HepG2 (cell line): Measurements from ENCODE around the gene LRRIQ4. TPM values are rescaled to one million over a fixed set of nuclear protein-coding genes. Genes with fewer than 3 reads are reported as not detected.
A peak's percentile ranks its signal among the peaks of the same experiment; 100 is the strongest.

Experiments
- FOXP1 ChIP-seq, 2 experiments: fragments of 450-650 bp in 1 of 2; IDR thresholded peaks; 2 replicates each; pipeline ENCODE4 v1.6.1; 2017 to 2018; ENCODE audit warnings: antibody characterized with exemption in 1 of 2
- HMGXB3 ChIP-seq: sonication (generic); formaldehyde crosslinking; IDR thresholded peaks from 2 replicates; pipeline ENCODE4 v1.4.0; 2020; ENCODE audit warnings: missing genetic modification reagents, borderline replicate concordance
- PHF8 ChIP-seq: sonication (generic); formaldehyde crosslinking; IDR thresholded peaks from 2 replicates; pipeline ENCODE4 v1.5.0; 2020; ENCODE audit warnings: missing genetic modification reagents
- REPIN1 ChIP-seq: sonication (generic); formaldehyde crosslinking; IDR thresholded peaks from 2 replicates; pipeline ENCODE4 v1.8.0; 2022; ENCODE audit warnings: missing genetic modification reagents, low read depth, mild to moderate bottlenecking, borderline replicate concordance
- RORA ChIP-seq: sonication (generic); formaldehyde crosslinking; IDR thresholded peaks from 2 replicates; pipeline ENCODE4 v1.5.0; 2020; ENCODE audit warnings: mild to moderate bottlenecking, missing genetic modification reagents, moderate library complexity
- SNAPC2 ChIP-seq: sonication (generic); formaldehyde crosslinking; IDR thresholded peaks from 2 replicates; pipeline ENCODE4 v1.8.1; 2022; ENCODE audit warnings: mild to moderate bottlenecking, missing genetic modification reagents
- SRY ChIP-seq: sonication (generic); formaldehyde crosslinking; IDR thresholded peaks from 2 replicates; pipeline ENCODE4 v1.8.0; 2022; ENCODE audit warnings: mild to moderate bottlenecking, missing genetic modification reagents
- TEF ChIP-seq: sonication (generic); formaldehyde crosslinking; IDR thresholded peaks from 2 replicates; pipeline ENCODE4 v1.5.0; 2020; ENCODE audit warnings: missing genetic modification reagents
- TOPORS ChIP-seq: sonication (generic); formaldehyde crosslinking; IDR thresholded peaks from 2 replicates; pipeline ENCODE4 v1.8.0; 2023; ENCODE audit warnings: mild to moderate bottlenecking, missing genetic modification reagents
- YEATS4 ChIP-seq: sonication (generic); formaldehyde crosslinking; IDR thresholded peaks from 2 replicates; pipeline ENCODE4 v1.4.0; 2020; ENCODE audit warnings: missing genetic modification reagents, borderline replicate concordance
- ZBTB42 ChIP-seq: sonication (generic); formaldehyde crosslinking; IDR thresholded peaks from 2 replicates; pipeline ENCODE4 v1.5.0; 2020; ENCODE audit warnings: mild to moderate bottlenecking, missing genetic modification reagents
- ZNF318 ChIP-seq: sonication (generic); formaldehyde crosslinking; IDR thresholded peaks from 2 replicates; pipeline ENCODE4 v1.4.0; 2020; ENCODE audit warnings: mild to moderate bottlenecking, missing genetic modification reagents
- ZNF331 ChIP-seq: sonication (generic); formaldehyde crosslinking; IDR thresholded peaks from 2 replicates; pipeline ENCODE4 v1.4.0; 2020; ENCODE audit warnings: missing genetic modification reagents
- ZNF790 ChIP-seq: sonication (generic); formaldehyde crosslinking; IDR thresholded peaks from 2 replicates; pipeline ENCODE4 v1.8.0; 2022; ENCODE audit warnings: missing genetic modification reagents, mild to moderate bottlenecking, borderline replicate concordance
- ZSCAN22 ChIP-seq: sonication (generic); formaldehyde crosslinking; IDR thresholded peaks from 2 replicates; pipeline ENCODE4 v1.4.0; 2020; ENCODE audit warnings: mild to moderate bottlenecking, missing genetic modification reagents
- polyA plus RNA-seq, 8 experiments: library from polyadenylated mRNA; depleted of rRNA in 3 of 8; stranded (reverse) in 7 of 8; unstranded in 1 of 8; fragments of >200 nt; fragmentation: Illumina TruSeq in 4 of 8; extraction: Trizol in 4 of 8; gene quantifications; 2 replicates each; pipeline versions ENCODE4 v1.2.1 to v1.2.3, GENCODE V29; 2011 to 2016; ENCODE audit warnings: low read depth in 4 of 8, missing spikeins in 1 of 8, mixed read lengths in 1 of 8; ENCODE audit not compliant: insufficient read depth in 1 of 8
- total RNA-seq, 5 experiments: library from RNA; depleted of rRNA; stranded (reverse); fragments of >200 nt; fragmentation: Illumina TruSeq; extraction: Trizol; gene quantifications; 2 replicates each; pipeline ENCODE4 v1.2.3, GENCODE V29; 2016; ENCODE audit warnings: low read depth in 1 of 5

LRRIQ4 gene
- total and polyA plus RNA-seq, 2 of the 13 experiments (the other 11 are each of a cell fraction or from before 2014, with no cell fraction given) = not detected

- no peak for TF ChIP-seq ZSCAN22 (CRISPR knock-in tag)
- TF ChIP-seq YEATS4 (CRISPR knock-in tag) = 0 out of 2 replicates have a peak, but pooled peaks have one; percentile 24
- no peak for TF ChIP-seq SNAPC2 (CRISPR knock-in tag)
- 0 out of 2 replicates have a peak, but pooled peaks have one; percentile 19 for TF ChIP-seq TOPORS (CRISPR knock-in tag)
- TF ChIP-seq HMGXB3 (CRISPR knock-in tag) = 0 out of 2 replicates have a peak, but pooled peaks have one; percentile 23
- no peak for TF ChIP-seq SRY (CRISPR knock-in tag)
- TF ChIP-seq ZNF790 (CRISPR knock-in tag) = no peak
- peak; percentile 41; the same call in 1 of the 2 replicates for TF ChIP-seq PHF8 (CRISPR knock-in tag)
- TF ChIP-seq FOXP1 (IDR thresholded peaks at IDR 0.05) = no peak
- 0 out of 2 replicates have a peak, but pooled peaks have one; percentile 8 for TF ChIP-seq FOXP1 (CRISPR knock-in tag; IDR thresholded peaks at IDR 0.05)
- TF ChIP-seq TEF (CRISPR knock-in tag) = 0 out of 2 replicates have a peak, but pooled peaks have one; percentile 22
- peak; percentile 61; the same call in 1 of the 2 replicates for TF ChIP-seq ZNF331 (CRISPR knock-in tag)
- 0 out of 2 replicates have a peak, but pooled peaks have one; percentile 45 for TF ChIP-seq ZBTB42 (CRISPR knock-in tag)
- TF ChIP-seq REPIN1 = peak; percentile 62; the same call in 1 of the 2 replicates
- no peak for TF ChIP-seq RORA
- TF ChIP-seq ZNF318 (CRISPR knock-in tag) = no peak
Measured at GRCh38 chr3:169771497-169772304, 41.0 kb upstream of the LRRIQ4 start (continued).
